Loucy (cell line): ENCODE results near the gene UBL3.

ENCODE experiments used
- EZH2phosphoT487 ChIP-seq: fragments of 200-600 bp; IDR thresholded peaks from 2 replicates; pipeline ENCODE4 v1.6.1; 2018; ENCODE audit warnings: antibody characterized with exemption, mild to moderate bottlenecking, moderate library complexity, borderline replicate concordance
- TF ChIP-seq, protein P1 (sequence below): fragments of 200-600 bp; sonication (generic); conservative IDR thresholded peaks from 2 replicates; pipeline ENCODE4 v1.5.1; 2014; ENCODE audit warnings: mild to moderate bottlenecking, antibody characterized with exemption, low read length

GRCh38 chr13:29782798-29783197 is 67.6 kb downstream of the UBL3 start:
- TF ChIP-seq, protein P1, sequence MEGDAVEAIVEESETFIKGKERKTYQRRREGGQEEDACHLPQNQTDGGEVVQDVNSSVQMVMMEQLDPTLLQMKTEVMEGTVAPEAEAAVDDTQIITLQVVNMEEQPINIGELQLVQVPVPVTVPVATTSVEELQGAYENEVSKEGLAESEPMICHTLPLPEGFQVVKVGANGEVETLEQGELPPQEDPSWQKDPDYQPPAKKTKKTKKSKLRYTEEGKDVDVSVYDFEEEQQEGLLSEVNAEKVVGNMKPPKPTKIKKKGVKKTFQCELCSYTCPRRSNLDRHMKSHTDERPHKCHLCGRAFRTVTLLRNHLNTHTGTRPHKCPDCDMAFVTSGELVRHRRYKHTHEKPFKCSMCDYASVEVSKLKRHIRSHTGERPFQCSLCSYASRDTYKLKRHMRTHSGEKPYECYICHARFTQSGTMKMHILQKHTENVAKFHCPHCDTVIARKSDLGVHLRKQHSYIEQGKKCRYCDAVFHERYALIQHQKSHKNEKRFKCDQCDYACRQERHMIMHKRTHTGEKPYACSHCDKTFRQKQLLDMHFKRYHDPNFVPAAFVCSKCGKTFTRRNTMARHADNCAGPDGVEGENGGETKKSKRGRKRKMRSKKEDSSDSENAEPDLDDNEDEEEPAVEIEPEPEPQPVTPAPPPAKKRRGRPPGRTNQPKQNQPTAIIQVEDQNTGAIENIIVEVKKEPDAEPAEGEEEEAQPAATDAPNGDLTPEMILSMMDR, result no peak
- TF ChIP-seq EZH2phosphoT487, result no peak
